ENCODE data around the gene IPPK. TPM values are rescaled to one million over a fixed set of nuclear protein-coding genes. Genes with fewer than 3 reads are reported as not detected.

Gene IPPK, protein sequence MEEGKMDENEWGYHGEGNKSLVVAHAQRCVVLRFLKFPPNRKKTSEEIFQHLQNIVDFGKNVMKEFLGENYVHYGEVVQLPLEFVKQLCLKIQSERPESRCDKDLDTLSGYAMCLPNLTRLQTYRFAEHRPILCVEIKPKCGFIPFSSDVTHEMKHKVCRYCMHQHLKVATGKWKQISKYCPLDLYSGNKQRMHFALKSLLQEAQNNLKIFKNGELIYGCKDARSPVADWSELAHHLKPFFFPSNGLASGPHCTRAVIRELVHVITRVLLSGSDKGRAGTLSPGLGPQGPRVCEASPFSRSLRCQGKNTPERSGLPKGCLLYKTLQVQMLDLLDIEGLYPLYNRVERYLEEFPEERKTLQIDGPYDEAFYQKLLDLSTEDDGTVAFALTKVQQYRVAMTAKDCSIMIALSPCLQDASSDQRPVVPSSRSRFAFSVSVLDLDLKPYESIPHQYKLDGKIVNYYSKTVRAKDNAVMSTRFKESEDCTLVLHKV
- total RNA-seq, result 7.3 TPM

DNA sequence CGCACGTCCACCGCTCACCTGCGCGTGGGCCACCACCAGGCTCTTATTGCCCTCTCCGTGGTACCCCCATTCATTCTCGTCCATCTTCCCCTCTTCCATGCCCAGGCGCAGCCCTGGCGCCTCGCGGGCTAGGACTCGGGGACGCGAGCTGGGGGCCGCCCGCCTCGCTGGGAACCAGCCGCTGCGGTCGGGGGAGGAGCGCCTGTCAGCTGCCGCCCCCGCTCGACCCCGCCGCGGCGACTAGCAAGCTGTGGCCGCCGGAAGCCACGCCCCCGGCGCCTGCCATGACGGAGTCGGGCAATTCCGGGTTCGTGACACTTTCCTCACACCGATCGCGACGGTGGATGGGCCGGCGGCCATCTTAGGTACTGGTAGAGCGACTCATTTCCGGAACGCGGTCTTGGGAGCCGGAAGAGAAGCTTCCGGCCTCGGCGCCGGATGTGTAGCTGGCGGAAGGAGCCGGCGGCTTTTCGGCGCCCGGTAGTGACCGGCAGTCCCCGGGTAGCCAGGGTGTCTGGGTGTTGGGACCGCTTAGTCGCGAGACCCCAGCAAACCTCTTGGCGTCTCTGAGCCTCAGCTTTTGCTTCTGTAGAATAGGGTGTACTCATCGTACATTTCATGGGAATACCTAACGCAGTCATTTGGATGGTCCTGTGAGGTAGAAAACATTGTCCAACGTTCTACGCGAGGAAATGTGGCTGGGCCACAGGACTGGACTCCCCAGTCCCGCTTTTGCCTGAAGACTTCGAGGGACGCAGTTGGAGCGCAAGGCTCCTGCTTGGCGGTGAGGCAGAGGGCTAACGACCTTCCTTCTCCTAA is at the start of gene IPPK:
Gene IPPK (minus strand): TSS at position 242 of the 819 bp plus-strand sequence. CDS start 143 bp downstream, at position 99.
- DNase-seq (ENCODE audit: low spot score), result peak; percentile 98

DNA sequence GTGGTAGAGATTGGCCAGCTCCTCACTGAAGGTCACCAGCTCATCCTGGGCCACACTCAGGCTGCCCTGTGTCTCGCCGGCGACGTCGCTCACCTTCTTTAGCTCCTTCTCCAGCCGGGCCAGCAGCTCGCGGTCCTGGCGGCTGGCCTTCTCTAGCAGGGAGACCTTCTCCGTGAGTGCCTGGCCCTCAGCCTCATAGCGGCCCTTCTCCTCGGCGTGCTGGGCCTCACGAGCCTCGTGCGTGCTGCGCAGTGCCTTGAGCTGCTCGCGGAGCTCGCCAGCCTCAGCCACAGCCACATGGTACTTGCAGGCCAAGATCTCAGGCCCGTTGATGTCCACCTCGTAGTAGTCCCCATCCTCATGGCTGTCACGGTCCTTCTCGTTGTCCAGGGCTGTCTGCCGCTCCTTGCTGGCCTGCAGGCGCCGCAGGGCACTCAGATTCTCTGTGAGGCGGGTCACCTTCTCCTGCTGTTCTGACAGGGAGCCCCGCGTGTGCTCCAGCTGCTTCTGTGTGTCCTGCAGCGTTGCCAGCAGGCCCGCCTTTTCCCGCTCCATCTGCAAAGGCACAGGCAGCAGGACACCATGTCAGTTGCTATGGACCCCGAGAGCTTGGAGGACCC is 49.2 kb upstream of the IPPK start:
- no peak for DNase-seq (ENCODE audit: low spot score)

DNA sequence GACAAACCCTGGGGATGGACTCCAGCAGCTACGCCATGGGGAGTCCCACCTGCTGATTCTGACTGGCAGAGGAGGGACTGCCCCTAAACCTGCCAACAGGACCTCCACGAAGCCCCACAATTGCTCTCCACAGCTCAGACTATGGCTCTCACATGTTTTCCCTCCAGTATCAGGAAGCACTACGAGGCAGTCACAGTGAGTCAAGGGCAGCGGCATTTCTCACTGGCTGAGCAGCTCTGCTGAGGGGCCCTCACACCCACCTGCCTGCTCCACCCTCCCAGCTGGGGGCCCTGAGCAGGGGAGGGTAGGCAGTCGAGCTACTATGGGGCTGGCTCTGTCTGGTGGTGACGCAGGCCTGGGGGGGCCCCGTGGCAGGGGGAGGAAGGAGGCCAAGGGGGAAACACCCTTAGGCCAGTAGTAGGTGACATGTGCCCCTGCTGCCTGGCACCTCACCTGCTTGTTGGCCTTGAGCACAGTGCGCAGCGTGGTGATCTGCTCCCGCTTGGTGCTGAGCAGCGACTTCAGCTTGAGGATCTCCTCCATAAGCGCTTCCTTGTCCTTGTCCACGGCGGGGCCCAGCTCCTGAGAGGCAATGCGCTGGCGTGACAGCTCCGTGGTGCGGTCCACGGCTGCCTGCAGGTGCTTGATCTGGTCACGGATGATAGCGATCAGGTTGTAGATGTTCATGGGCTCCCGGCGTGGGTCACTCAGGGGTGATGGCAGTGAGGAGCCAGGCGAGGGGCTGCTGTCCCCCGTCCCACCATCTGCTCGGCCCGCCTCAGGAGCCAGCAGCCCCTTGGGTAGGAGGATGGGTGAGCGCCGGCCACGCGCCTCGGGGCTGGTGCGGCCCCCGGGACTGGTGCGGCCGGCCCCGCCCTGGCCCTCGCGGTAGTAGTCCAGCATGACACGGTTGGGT is 48.4 kb upstream of the IPPK start:
- no peak for DNase-seq (ENCODE audit: low spot score)

DNA sequence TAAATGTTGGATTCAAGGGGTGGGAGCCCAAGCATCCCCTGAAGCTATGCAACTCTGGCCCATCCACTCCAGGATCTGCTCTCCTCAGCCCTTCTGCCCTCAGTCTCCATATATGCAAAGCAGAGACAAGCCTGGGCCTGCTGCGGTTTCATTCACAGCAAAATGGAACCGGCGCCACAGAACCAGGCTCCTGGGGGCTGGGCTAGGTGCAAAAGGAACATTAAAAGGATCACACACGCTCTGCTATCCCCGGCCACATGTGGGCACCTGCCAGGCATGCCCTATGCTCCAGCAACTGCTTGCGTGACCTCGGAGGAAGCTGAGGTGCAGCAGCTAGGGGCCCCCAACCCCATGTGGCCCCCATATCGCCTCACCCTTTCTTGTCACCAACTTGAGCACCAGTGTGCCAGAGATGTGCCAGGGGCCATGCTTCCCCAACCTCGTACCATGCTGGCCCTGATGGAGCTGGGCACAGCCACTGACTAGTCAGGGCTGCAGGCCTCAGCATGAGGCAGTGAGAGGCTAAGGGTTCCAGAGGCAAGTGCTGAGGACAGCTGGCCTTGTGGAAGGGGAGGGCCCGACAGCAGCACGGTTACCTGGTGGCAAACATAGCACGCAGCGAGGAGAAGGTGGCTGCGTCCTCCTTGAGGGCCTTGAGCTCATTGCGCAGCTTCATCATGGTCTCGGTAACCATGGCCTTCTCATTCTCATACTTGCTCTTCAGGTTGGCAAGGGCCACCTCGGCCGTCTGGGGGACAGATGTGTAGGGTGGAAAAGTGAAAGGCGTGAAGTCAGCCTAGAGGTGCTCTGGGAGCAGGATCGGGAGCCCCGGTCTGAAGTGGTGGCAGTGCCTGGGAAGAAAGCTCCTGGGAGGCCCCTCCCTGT is 47.5 kb upstream of the IPPK start:
- DNase-seq (ENCODE audit: low spot score), result no peak

DNA sequence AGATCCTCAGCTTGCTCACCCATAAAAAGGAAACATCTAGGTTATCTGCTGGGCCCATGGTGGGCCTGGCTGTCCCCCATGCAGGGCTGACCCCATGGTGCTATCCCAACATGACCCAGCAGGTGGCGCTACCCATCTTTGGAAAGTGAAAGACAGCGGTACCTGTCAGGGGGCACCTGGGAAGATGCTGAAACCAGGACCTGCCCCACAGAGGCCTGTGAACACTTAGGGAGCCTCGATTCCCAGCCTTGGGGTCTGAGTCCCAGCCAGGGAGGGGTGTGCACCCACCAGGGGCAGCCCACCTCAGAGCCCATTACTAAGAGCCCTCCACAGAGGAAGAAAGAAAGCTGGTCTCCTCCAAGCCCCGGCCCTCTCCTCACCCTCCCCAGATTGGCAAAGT is 46.6 kb upstream of the IPPK start:
- peak; percentile 51 for DNase-seq (ENCODE audit: low spot score)

DNA sequence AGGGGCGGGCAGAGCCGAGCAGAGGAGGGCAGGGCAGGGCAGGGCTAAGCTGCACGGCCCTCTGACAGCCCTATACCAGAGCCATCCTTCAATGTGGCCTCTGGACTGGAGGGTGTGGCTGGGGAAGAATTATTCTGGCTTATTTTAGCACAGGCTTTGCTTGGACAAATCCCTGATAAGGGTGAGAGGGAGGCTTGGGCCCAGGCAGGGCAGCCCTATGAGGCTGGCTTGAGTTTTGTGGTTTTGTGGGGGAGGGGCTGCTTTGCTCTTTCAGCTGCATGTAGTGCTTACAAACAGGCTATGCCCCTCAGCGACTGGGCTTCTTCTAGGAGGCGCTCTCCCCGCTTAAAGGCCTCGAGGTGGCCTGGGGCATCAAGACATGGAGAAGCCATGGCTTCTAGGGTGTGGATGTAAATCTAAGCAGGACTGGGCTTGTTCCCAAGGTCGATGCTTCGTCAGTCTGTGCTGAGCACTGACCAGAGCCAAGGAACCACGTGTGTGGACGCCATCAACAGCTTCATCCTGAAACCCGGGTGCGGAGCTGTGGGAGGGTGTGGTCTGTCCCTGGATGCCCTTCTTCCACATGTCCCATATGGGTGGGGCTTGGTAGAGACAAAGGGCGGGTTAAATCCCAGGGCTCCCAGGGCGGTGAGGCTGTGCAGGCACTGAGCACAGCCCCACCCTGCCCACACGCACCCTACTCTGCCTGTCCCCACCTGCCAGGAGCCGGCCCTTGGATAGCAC is 45.7 kb upstream of the IPPK start:
- DNase-seq (ENCODE audit: low spot score), result no peak

DNA sequence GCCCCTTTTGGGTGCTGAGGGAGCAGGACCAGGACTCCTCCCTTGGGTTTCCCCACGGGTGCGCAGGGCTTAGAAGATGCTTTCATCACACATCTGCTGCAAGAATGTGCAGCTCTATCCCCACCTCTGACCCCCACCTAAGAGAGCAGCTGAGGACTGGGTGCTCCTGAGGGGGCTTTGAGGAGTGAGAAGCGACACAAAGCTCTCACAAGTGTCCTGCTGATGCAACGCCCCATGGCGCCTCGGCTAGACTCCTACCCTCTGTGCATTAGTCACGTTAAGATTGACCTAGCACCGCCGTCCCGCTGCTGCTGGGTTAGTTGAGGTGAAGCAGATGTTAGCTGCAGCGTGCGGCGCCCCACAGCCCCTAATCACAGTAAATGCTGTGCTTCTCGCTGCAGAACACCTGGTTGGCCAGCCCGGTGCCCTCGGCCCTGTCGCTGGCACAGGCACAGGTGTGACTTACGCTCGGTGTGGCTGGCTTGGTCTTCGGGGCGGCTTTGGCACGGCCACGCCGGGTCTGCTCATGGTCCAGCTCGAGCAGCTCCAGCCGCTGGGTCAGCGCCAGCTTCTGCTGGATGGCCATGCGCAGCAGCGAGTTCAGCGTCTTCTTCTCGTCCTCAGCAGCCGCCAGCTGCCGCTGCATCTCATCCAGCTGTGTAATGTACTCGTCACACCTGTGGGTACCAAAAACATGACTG is 45.0 kb upstream of the IPPK start:
- no peak for DNase-seq (ENCODE audit: low spot score)

DNA sequence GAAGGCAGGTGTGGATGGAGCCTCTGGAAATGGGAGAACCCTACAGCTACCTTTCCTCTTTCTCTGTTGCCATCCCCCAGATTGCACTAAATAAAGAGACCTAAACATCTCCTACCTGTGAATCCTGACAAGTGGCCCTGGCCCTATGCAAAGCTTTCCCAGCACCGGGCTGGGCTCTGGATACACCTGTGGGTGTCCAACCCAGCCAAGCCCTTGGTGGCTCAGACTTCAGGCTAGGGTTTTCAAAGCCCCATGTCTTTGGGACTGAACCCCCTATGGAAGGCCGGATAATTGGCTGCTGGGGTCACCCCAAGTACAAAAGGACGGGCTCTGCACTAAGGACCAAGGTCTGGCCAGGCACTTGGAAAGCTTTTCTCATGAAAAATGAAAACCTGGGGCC is 44.1 kb upstream of the IPPK start:
- DNase-seq (ENCODE audit: low spot score), result no peak

DNA sequence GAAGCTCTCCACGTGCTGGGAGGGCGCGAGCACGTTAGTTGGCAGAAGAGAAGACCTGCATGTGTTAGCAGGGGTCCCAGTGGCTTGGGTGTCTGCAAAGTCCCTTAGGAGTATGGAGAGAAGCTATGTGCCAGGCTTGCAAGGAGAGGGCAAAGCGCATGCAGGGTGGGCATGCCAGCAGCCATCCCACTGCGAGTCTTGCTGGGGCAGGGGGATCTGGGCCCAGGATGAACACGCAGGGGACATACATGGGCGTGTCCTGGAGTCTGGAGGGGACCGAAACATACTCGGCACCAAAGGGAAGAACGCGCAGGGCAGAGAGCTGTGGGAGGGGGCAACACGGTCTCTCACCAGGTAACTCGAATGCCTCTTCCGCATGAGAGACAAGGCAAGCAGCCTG is 43.6 kb upstream of the IPPK start:
- no peak for DNase-seq (ENCODE audit: low spot score)

DNA sequence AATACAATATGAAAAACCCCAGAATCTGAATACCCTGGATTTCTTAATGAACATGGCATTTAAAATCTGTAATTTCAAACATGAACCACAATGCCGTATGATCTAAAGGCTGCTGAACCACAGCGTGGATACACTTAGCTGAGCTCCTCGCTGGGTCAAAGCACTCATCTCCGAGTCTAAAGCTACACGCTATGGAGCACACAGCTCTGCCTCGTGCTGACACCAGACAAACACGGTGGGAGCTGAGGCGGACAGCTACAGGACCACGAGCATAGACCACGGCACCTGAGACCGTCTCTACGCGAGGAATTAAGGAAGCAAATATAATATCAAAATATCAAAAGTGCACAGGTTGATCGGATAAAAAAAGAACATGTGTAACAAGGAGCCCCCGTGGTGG is 42.8 kb upstream of the IPPK start:
- DNase-seq (ENCODE audit: low spot score), result no peak

DNA sequence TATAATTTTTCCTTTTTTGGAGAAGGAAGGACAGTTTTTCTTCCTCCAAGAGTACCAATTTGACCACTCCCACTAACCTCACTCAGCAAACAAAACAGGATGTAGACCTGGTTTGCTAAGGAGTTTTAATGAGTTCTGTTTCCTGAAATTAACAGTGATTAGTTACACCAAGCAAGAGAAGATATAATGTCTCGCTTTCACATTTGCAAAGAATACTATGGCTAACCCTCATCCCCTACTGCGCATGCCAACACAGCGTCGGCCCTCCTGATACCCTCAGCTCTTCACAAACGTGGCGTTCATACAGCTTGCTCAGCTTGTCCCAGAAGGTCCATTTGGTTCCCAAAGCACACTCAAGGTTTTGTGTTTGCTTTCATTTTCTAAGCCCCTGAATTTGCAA is 41.9 kb upstream of the IPPK start:
- no peak for DNase-seq (ENCODE audit: low spot score)

DNA sequence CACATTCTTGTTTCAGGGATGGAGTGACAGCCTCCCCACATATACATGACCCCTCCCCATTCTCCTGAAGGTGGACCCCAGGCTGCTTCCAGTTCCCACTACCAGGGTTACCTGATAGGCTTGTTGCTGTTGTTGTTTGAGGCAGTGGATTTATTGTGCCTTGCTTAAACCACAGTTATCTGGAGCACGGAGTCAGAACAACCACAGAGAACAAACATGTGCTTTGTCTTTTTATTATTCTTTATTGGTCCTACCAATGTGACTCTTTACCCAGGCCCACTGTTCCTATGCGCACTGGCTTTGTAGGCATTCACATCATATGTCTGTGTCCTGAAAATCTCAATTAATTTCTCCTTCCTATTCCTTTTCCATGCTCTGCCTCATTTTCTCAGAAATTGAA is 41.2 kb upstream of the IPPK start:
- DNase-seq (ENCODE audit: low spot score), result no peak

DNA sequence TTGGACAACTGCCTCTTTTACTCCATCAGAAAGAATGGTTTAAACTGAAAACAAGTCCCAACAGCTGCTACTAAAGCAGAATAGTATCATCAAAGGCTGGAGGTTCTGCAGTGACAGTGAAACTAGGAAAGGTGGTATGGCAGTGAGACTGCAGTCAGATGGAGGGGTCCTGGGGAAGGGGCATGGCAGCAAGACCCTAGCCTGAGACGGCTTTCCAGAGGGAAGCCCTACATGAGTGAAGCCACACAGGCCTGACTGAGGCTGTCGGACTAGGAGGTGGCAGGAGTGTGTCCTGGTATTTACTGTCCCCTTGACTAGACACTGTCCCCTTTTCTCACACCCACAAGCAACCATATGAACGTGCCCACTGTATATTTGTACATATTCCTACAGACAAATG is 40.4 kb upstream of the IPPK start:
- no peak for DNase-seq (ENCODE audit: low spot score)

DNA sequence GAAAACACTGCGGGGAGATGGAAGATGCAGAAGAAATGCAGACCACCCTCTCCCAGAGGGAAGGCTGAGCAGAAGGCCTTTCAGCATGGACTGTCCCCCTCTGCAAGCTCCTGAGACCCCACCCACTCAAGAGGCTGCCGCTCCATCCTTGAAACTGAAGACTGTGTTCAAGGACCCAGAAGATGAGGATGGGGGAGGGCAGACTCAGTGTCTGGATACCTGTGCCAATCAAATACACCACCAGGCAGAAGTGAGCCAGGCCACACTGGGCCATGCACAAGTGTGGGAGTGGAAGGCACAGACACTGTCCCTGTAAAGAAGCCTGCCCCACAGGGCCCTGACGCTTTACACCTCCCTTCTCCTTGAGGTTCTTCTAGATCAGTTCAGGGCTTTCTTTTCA is 40.0 kb upstream of the IPPK start:
- DNase-seq (ENCODE audit: low spot score), result no peak

DNA sequence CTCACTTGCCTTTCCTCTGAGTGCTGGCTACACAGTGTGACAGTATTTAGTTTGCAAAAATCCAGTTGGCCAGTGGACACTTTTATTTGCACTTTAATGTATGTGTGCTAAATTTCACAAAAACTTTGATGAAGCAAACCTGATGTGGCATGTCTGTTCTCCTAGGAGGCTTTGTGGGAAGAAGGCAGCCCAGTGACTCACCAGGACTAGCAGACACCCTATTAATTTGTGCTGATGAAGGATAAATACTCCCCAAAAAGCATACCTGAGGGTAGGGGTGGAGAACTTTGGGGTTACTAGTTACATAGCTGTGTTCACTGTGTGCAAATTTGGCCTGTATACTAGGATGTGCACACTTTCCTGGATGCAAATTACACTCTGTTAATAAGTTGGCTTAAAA is 39.3 kb upstream of the IPPK start:
- no peak for DNase-seq (ENCODE audit: low spot score)

DNA sequence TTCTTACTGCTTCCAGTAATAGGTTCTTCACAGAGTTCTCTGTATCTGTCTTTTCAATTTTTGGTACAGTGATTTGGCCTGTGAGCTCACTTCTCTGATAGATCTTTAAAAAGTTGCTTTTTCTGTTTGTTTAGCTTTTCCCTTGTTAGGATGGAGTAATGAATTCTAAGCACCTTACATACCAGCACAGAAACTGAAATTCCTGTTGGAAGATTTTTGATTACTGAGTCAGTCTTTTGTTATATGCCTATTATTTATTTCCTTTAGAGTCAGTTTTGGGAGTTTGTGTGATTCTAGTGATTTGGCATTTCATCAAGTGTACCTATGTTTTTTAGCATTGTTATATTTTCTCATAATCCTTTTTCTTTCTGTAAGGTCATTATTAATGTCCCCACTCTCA is 37.6 kb upstream of the IPPK start:
- no peak for DNase-seq (ENCODE audit: low spot score)

DNA sequence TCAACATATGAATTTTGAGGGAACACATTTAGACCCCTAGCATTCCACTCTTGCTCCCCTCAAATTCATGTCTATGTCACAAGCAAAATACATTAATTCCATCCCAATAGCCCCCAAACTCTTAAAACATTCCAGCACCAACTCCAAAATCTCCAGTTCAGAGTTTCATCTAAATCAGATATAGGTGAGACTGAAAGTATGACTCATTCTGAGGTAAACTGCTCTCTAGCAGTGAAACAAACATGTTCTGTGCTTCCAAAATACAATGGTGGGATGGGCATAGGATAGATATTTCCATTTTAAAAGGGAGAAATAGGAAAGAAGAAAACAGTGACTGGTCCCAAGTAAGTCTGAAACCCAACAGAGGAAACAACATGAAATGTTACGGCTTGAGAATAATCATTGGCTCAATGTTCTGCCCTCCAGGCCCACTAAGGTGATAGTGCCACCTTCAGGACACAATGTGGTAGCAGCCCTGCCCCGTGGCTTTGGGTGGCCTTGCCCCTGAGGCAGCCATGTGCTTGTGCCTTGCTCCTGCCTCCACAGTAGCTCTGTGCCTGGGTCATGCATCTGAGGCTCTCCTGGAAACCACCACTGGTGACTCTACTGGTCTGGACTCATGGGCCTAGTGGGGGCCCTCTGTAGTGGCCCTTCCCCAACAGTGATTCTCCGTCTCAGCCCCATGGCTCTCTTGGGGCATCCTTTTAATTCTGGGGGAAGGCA is 36.4 kb upstream of the IPPK start:
- no peak for DNase-seq (ENCODE audit: low spot score)

DNA sequence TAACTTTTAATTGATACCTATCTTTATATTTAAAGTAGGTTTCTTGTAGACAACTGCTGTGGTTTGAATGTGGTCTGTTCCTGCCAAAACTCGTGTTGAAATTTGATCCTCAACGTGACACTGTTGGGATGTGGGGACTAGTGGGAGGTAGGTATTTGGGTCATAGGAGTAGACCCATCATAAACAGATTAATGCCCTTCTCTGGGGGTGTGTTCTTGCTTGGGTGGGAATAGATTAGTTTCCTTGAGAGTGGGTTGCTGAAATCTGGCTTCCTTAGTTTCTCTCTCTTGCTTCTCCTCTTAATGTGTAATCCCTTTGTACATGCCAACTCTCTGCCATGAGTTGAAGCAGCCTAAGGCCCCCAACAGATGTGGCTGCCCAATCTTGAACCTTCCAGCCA is 34.6 kb upstream of the IPPK start:
- DNase-seq (ENCODE audit: low spot score), result no peak
